ENCODE data around the gene ARPC1B. TPM values are rescaled to one million over a fixed set of nuclear protein-coding genes. Genes with fewer than 3 reads are reported as not detected.

The ARPC1B gene
- total and polyA plus RNA-seq, 9 of the 15 experiments (the other 6 are each of a cell fraction or from before 2014, with no cell fraction given), result 6.7 to 357 (median 211) TPM

GRCh38 chr7:99375070-99375807, 709 bp downstream of the ARPC1B start (continued):
- peak; percentile 24; the same call in 1 of the 2 replicates for TF ChIP-seq MAX (CRISPR knock-in tag; IDR thresholded peaks at IDR 0.05)
- TF ChIP-seq GABPA (tag; conservative IDR thresholded peaks at IDR 0.05; ENCODE audit: low read depth), result peak; percentile 72
- no peak for TF ChIP-seq E2F4 (CRISPR knock-in tag; IDR thresholded peaks at IDR 0.05; ENCODE audit: low read depth)
- no peak for TF ChIP-seq BHLHE40 (IDR thresholded peaks at IDR 0.05; ENCODE audit: low read length)
- TF ChIP-seq ZZZ3 (IDR thresholded peaks at IDR 0.05), result no peak
- no peak for TF ChIP-seq CTCFL (IDR thresholded peaks at IDR 0.05; ENCODE audit: borderline replicate concordance, insufficient read depth, low read depth, low read length, poor library complexity, severe bottlenecking)
- TF ChIP-seq NFIC (IDR thresholded peaks at IDR 0.05), result peak; percentile 65
- peak in 1 of 2 experiments; percentile 82; a peak in 2 of 4 replicates for TF ChIP-seq UBTF (IDR thresholded peaks at IDR 0.05; ENCODE audit: borderline replicate concordance in 1 of 2, low read depth in 2 of 2, low read length in 2 of 2)
- TF ChIP-seq RBFOX2 (IDR thresholded peaks at IDR 0.05; ENCODE audit: low read depth, low read length), result peak; percentile 47
- TF ChIP-seq SIRT6 (IDR thresholded peaks at IDR 0.05; ENCODE audit: low read depth, low read length), result no peak
- TF ChIP-seq HSF4 (CRISPR knock-in tag; IDR thresholded peaks at IDR 0.05; ENCODE audit: borderline replicate concordance), result no peak
- TF ChIP-seq JUNB (CRISPR knock-in tag; conservative IDR thresholded peaks at IDR 0.05), result no peak
- no peak for TF ChIP-seq ARID1B (IDR thresholded peaks at IDR 0.05)
- TF ChIP-seq SIN3A (IDR thresholded peaks at IDR 0.05; ENCODE audit: borderline replicate concordance in 2 of 2, control insufficient read depth in 1 of 2, low read depth in 2 of 2, low read length in 2 of 2), result peak; percentile 52 to 78; a peak in 1 of 4 replicates
- TF ChIP-seq BRD4 (IDR thresholded peaks at IDR 0.05), result 0 out of 2 replicates have a peak, but pooled peaks have one; percentile 7
- TF ChIP-seq HNRNPH1 (optimal IDR thresholded peaks at IDR 0.05; ENCODE audit: low read depth, low read length), result no peak
- peak; percentile 37; the same call in 1 of the 2 replicates for TF ChIP-seq ATF7 (IDR thresholded peaks at IDR 0.05)
- TF ChIP-seq HMG20B (CRISPR knock-in tag; IDR thresholded peaks at IDR 0.05), result no peak
- peak; percentile 79 for TF ChIP-seq RB1 (IDR thresholded peaks at IDR 0.05; ENCODE audit: low read depth)
- no peak for TF ChIP-seq ZNF124 (CRISPR knock-in tag; IDR thresholded peaks at IDR 0.05)
- peak; percentile 53; the same call in 1 of the 2 replicates for TF ChIP-seq MYNN (IDR thresholded peaks at IDR 0.05)
- no peak for TF ChIP-seq MYNN (CRISPR knock-in tag; IDR thresholded peaks at IDR 0.05)
- peak; percentile 66 for TF ChIP-seq POLR2G (IDR thresholded peaks at IDR 0.05; ENCODE audit: low read depth, low read length)

All from K562 (cell line).